ENCODE results near the gene TMEM219. TPM values are rescaled to one million over a fixed set of nuclear protein-coding genes. Genes with fewer than 3 reads are reported as not detected.

TMEM219 gene
- total and polyA plus RNA-seq, 11 donors = 58.9 to 121 (median 69.8) TPM

DNA sequence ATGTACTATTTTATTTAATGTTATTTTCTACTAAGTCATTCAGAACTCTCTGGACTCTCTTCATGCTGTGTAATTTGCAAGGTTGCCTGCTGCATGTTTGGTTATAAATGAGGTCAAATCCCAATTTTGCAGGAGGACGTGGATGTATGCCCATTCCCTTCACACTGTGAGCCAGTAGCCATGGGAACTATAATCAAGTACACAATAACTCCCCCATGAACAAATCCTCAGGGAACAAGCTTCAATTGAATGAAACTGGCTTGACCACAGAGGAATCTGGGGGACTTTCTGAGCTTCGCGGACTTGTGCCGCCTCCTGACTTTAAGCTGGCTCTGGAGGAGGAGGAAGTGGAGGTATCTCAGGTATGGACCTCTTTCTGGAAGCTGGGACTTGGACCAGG is 21.2 kb upstream of the TMEM219 start:
- Histone ChIP-seq H3K9me3 (no peaks in the 10 kb centered on the region), H3K4me1 (no peaks in the 10 kb centered on the region), H3K27ac (no peak overlapping the region), H3K27me3 (no peaks in the 10 kb centered on the region), H3K36me3 (no peaks in the 10 kb centered on the region), H3K4me3 (no peak overlapping the region)
- intact Hi-C loops (cut with DNase I) = loop anchor here in 2 of 10 donors (5.0 to 10.0 kb wide), 2 partner anchors 48 to 56 kb away; no protein-coding TSS in a partner anchor
- DNase-seq = no peak
- WGBS, 4 donors = 37 to 61% (median 53%) methylated on average over 4 of the region's 4 CpGs
- no peak for ATAC-seq
- TF ChIP-seq, protein P1, sequence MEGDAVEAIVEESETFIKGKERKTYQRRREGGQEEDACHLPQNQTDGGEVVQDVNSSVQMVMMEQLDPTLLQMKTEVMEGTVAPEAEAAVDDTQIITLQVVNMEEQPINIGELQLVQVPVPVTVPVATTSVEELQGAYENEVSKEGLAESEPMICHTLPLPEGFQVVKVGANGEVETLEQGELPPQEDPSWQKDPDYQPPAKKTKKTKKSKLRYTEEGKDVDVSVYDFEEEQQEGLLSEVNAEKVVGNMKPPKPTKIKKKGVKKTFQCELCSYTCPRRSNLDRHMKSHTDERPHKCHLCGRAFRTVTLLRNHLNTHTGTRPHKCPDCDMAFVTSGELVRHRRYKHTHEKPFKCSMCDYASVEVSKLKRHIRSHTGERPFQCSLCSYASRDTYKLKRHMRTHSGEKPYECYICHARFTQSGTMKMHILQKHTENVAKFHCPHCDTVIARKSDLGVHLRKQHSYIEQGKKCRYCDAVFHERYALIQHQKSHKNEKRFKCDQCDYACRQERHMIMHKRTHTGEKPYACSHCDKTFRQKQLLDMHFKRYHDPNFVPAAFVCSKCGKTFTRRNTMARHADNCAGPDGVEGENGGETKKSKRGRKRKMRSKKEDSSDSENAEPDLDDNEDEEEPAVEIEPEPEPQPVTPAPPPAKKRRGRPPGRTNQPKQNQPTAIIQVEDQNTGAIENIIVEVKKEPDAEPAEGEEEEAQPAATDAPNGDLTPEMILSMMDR (IDR thresholded peaks at IDR 0.05) = no peak
- TF ChIP-seq POLR2A (IDR thresholded peaks at IDR 0.05) = no peak

DNA sequence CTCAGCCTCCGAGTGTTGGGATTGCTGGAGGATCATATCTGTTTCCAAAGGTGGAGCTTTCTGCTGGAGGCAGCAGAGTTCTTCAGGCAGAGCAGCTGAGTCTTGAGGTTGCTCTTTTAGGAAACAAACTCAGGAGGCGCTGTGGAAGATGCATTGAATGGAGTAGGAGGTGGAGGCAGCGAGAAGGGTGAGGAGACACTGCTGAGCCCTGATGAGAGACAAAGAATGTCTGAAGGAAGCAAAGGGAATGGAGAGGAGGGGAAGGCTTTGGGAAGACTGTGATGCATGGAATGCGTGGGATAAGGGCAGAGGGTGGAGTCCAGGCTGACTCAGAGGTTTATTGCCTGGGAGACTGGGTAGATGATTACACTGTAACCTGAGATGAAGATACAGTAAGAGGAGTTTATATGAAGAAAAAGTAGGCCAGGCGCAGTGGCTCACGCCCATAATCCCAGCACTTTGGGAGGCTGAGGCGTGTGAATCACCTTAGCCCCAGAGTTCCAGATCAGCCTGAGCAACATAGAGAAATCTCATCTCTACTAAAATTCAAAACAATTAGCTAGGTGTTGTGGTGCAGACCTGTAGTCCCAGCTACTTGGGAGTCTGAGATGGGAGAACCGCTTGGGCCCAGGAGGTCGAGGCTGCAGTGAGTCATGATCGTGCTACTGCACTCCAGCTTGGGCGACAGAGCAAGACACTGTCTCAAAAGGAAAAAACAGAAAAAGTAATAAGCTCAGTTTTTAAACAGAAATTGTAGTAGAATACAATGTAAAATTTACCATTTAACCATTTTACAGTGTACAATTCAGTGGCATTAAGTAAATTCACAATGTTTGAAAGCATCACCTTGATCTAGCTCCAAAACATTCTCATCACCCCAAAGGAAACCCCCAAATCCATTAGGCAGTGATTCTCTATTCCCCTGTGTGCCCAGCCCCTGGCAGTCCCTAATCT is 17.8 kb upstream of the TMEM219 start:
- no peak for DNase-seq

DNA sequence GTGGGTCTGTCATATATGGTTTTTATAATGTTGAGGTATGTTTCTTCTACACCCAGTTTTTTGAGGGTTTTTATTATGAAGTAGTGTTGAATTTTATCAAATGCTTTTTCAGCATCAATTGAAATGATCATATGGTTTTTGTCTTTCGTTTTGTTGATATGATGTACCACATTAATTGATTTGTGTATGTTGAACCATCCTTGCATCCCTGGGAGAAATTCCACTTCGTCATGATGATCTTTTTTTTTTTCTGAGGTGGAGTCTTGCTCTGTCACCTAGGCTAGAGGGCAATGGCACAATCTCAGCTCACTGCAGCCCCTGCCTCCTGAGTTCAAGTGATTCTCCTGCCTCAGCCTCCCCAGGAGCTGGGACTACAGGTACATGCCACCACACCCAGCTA is 14.0 kb upstream of the TMEM219 start:
- Histone ChIP-seq H3K9me3 (peaks cover 0 to 13% (median 0%) of the 10 kb centered on the region in 12 donors), H3K36me3 (no peaks in the 10 kb centered on the region), H3K27me3 (no peaks in the 10 kb centered on the region), H3K4me3 (no peak overlapping the region), H3K27ac (no peak overlapping the region), H3K4me1 (no peaks in the 10 kb centered on the region)
- intact Hi-C loops (cut with DNase I) = loop anchor here in 1 of 10 donors (10.0 kb wide), 1 partner anchor 63 kb away; no protein-coding TSS in a partner anchor
- ATAC-seq (no peak), DNase-seq (no peak)
- WGBS, 4 donors = 77 to 86% (median 84%) methylated on average over 2 of the region's 2 CpGs
- no peak for TF ChIP-seq POLR2A (IDR thresholded peaks at IDR 0.05)
- TF ChIP-seq, protein P1 (IDR thresholded peaks at IDR 0.05) = no peak

More for the DNA sequence above, 17.8 kb upstream of the TMEM219 start:
- Histone ChIP-seq H3K4me3 (no peak overlapping the region), H3K36me3 (no peaks in the 10 kb centered on the region), H3K27me3 (no peaks in the 10 kb centered on the region), H3K4me1 (no peaks in the 10 kb centered on the region), H3K9me3 (no peaks in the 10 kb centered on the region), H3K27ac (peak overlapping the region in 3 of 12 donors; percentile 2 to 24 (median 4))
- 66 to 70% (median 66%) methylated on average over 11 of the region's 11 CpGs for WGBS, 4 donors
- ATAC-seq = peak; percentile 58 to 97 (median 76)
- intact Hi-C loops (cut with DNase I) = loop anchor here in 2 of 10 donors (5.0 to 10.0 kb wide), 2 partner anchors 52 to 59 kb away; no protein-coding TSS in a partner anchor
- TF ChIP-seq, protein P1 (IDR thresholded peaks at IDR 0.05) = no peak
- TF ChIP-seq POLR2A (IDR thresholded peaks at IDR 0.05) = no peak

DNA sequence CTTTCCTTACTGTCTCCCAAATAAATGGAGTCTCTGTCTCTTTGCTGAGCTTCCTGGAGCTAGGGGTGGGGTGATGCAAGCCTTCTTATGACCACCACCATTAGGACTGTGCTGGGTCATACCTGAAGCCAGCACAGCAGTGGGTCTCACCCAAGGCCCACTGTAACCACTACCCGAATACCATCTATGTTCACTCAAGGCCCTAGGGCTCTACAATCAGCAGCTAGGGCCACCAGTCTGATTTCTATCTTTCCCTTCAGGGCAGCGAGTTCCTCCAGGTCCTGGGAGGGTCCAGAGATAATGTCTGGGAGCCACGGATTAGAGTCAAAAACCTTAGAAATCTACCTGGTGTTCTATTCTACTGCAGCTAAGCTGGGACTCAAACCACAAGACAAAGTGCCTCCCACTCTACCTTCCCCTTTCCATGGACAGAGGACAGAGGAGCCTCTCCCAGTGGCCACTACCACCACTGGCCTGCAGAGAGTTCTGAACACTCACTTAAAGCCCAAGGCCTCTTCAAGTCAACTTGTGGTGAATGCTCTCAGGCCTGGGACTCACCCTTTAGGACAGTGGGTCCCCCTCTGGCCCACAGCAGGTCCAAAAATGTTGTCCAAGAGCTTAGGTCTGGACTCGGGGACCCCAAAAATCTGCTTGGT is 10.9 kb upstream of the TMEM219 start:
- Histone ChIP-seq H3K27ac (no peak overlapping the region), H3K36me3 (no peaks in the 10 kb centered on the region), H3K4me1 (no peaks in the 10 kb centered on the region), H3K4me3 (no peak overlapping the region), H3K9me3 (peaks cover 0 to 13% (median 0%) of the 10 kb centered on the region in 12 donors), H3K27me3 (no peaks in the 10 kb centered on the region)
- intact Hi-C loops (cut with DNase I) = loop anchor here in 2 of 10 donors (10.0 kb wide), 2 partner anchors 54 to 76 kb away; no protein-coding TSS in a partner anchor
- WGBS, 4 donors = 91 to 95% (median 93%) methylated on average over 4 of the region's 4 CpGs
- TF ChIP-seq POLR2A (IDR thresholded peaks at IDR 0.05) = no peak
- TF ChIP-seq, protein P1 (IDR thresholded peaks at IDR 0.05) = no peak
- ATAC-seq (no peak), DNase-seq (no peak)
